NB4 (cell line): Measurements from ENCODE around the gene FRMPD4.

Experiments
- MYC ChIP-seq: IDR thresholded peaks from 2 replicates; pipeline ENCODE4 v1.6.1; 2011; ENCODE audit warnings: low read depth, low read length
- POLR2A ChIP-seq: IDR thresholded peaks from 2 replicates; pipeline ENCODE4 v1.6.1; 2011; ENCODE audit warnings: mild to moderate bottlenecking; ENCODE audit not compliant: insufficient read length; ENCODE audit errors: extremely low read depth
- TF ChIP-seq, protein P1 (sequence below): IDR thresholded peaks from one replicate; pipeline ENCODE4 v1.5.1; 2012; ENCODE audit warnings: low read depth, low read length
- TF ChIP-seq, protein P2 (sequence below): IDR thresholded peaks from 2 replicates; pipeline ENCODE4 v1.6.1; 2011; ENCODE audit warnings: low read depth, low read length

DNA sequence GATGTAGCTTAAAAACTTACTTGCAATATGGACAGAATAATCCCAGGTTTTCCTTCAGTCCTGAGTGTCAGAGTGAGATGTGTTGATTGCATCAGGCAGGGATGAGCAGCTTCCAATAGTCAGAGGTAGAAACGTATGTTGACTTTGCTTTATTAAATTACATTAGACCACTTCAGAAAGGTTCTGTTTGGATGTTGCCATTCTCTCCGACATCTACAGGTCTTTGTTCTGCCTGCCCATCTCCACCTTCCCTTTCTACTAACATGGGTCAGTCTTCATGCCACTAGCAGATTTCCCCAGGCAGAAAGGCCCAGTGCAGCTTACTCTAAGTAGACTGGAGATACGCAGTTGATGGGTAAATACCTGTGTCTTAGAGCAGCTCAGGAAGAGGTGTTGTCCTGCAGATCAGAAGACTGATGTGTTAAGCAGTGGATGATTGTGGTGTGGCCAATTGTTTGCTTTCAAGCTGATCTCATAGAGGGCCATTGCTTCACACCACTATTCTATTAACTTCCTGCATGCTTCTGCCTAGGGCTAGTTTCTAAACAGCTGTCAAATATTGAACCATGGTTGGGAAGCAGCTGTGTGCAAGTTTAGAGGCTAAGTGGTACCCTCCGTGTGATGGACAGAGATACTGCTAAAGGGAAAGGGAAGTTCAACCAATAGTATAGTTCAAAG lies 1.8 kb downstream of the FRMPD4 start:
- TF ChIP-seq, protein P1, sequence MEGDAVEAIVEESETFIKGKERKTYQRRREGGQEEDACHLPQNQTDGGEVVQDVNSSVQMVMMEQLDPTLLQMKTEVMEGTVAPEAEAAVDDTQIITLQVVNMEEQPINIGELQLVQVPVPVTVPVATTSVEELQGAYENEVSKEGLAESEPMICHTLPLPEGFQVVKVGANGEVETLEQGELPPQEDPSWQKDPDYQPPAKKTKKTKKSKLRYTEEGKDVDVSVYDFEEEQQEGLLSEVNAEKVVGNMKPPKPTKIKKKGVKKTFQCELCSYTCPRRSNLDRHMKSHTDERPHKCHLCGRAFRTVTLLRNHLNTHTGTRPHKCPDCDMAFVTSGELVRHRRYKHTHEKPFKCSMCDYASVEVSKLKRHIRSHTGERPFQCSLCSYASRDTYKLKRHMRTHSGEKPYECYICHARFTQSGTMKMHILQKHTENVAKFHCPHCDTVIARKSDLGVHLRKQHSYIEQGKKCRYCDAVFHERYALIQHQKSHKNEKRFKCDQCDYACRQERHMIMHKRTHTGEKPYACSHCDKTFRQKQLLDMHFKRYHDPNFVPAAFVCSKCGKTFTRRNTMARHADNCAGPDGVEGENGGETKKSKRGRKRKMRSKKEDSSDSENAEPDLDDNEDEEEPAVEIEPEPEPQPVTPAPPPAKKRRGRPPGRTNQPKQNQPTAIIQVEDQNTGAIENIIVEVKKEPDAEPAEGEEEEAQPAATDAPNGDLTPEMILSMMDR: no peak
- no peak for TF ChIP-seq MYC
- no peak for TF ChIP-seq POLR2A
- TF ChIP-seq, protein P2, sequence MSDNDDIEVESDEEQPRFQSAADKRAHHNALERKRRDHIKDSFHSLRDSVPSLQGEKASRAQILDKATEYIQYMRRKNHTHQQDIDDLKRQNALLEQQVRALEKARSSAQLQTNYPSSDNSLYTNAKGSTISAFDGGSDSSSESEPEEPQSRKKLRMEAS: no peak
